ENCODE results near the gene CADM1. TPM values are rescaled to one million over a fixed set of nuclear protein-coding genes. Genes with fewer than 3 reads are reported as not detected.

CADM1 gene
- total and polyA plus RNA-seq, 9 of the 15 experiments (the other 6 are each of a cell fraction or from before 2014, with no cell fraction given) = 0.42 TPM; not detected in 8

DNA sequence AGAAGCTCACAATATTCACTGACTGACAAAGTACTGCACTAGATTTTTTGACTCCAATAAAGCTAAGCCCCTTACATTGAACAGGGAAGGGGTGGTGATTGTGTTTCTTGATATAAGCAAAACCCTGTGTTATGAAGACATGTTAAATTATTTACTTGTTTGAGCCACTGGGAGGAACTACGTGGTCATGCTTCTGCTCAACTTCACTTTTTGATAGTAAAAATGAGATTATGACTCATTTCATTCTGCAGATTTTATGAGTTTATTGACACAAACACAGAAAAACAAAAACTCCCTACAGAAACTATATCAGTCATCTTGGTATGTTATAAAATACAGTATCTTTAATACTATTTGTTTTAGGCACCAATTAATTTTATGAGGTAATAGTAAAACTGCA, 124.7 kb downstream of the CADM1 start:
- no peak for ATAC-seq
- H3K9me3 ChIP-seq (replicated peaks; ENCODE audit: control insufficient read depth, insufficient read depth, low read depth, low read length) = no peaks in the 10 kb centered on the region
- H3K9ac ChIP-seq (ENCODE audit: insufficient read depth in 1 of 2, low read depth in 2 of 2, low read length in 2 of 2) = no peak overlapping the region
- ChIA-PET CTCF (ENCODE audit: low intra/inter-chr PET ratio) (no interaction called here), POLR2A (no interaction called here)
- TF ChIP-seq KLF16 (IDR thresholded peaks at IDR 0.05) = no peak
- TF ChIP-seq, protein P1, sequence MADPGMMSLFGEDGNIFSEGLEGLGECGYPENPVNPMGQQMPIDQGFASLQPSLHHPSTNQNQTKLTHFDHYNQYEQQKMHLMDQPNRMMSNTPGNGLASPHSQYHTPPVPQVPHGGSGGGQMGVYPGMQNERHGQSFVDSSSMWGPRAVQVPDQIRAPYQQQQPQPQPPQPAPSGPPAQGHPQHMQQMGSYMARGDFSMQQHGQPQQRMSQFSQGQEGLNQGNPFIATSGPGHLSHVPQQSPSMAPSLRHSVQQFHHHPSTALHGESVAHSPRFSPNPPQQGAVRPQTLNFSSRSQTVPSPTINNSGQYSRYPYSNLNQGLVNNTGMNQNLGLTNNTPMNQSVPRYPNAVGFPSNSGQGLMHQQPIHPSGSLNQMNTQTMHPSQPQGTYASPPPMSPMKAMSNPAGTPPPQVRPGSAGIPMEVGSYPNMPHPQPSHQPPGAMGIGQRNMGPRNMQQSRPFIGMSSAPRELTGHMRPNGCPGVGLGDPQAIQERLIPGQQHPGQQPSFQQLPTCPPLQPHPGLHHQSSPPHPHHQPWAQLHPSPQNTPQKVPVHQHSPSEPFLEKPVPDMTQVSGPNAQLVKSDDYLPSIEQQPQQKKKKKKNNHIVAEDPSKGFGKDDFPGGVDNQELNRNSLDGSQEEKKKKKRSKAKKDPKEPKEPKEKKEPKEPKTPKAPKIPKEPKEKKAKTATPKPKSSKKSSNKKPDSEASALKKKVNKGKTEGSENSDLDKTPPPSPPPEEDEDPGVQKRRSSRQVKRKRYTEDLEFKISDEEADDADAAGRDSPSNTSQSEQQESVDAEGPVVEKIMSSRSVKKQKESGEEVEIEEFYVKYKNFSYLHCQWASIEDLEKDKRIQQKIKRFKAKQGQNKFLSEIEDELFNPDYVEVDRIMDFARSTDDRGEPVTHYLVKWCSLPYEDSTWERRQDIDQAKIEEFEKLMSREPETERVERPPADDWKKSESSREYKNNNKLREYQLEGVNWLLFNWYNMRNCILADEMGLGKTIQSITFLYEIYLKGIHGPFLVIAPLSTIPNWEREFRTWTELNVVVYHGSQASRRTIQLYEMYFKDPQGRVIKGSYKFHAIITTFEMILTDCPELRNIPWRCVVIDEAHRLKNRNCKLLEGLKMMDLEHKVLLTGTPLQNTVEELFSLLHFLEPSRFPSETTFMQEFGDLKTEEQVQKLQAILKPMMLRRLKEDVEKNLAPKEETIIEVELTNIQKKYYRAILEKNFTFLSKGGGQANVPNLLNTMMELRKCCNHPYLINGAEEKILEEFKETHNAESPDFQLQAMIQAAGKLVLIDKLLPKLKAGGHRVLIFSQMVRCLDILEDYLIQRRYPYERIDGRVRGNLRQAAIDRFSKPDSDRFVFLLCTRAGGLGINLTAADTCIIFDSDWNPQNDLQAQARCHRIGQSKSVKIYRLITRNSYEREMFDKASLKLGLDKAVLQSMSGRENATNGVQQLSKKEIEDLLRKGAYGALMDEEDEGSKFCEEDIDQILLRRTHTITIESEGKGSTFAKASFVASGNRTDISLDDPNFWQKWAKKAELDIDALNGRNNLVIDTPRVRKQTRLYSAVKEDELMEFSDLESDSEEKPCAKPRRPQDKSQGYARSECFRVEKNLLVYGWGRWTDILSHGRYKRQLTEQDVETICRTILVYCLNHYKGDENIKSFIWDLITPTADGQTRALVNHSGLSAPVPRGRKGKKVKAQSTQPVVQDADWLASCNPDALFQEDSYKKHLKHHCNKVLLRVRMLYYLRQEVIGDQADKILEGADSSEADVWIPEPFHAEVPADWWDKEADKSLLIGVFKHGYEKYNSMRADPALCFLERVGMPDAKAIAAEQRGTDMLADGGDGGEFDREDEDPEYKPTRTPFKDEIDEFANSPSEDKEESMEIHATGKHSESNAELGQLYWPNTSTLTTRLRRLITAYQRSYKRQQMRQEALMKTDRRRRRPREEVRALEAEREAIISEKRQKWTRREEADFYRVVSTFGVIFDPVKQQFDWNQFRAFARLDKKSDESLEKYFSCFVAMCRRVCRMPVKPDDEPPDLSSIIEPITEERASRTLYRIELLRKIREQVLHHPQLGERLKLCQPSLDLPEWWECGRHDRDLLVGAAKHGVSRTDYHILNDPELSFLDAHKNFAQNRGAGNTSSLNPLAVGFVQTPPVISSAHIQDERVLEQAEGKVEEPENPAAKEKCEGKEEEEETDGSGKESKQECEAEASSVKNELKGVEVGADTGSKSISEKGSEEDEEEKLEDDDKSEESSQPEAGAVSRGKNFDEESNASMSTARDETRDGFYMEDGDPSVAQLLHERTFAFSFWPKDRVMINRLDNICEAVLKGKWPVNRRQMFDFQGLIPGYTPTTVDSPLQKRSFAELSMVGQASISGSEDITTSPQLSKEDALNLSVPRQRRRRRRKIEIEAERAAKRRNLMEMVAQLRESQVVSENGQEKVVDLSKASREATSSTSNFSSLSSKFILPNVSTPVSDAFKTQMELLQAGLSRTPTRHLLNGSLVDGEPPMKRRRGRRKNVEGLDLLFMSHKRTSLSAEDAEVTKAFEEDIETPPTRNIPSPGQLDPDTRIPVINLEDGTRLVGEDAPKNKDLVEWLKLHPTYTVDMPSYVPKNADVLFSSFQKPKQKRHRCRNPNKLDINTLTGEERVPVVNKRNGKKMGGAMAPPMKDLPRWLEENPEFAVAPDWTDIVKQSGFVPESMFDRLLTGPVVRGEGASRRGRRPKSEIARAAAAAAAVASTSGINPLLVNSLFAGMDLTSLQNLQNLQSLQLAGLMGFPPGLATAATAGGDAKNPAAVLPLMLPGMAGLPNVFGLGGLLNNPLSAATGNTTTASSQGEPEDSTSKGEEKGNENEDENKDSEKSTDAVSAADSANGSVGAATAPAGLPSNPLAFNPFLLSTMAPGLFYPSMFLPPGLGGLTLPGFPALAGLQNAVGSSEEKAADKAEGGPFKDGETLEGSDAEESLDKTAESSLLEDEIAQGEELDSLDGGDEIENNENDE (IDR thresholded peaks at IDR 0.05; ENCODE audit: low read depth, low read length) = no peak
- FAIRE-seq = no peak
- no peak overlapping the region for H3K27ac ChIP-seq (ENCODE audit: extremely low read depth, low read depth, low read length)
- no peaks in the 10 kb centered on the region for H3K9me1 ChIP-seq (ENCODE audit: control insufficient read depth, insufficient read depth, low read length)
- H3K79me2 ChIP-seq (ENCODE audit: control insufficient read depth, insufficient read depth, low read length) = no peaks in the 10 kb centered on the region
- no peaks in the 10 kb centered on the region for H3K4me1 ChIP-seq (replicated peaks in 1 of 2; ENCODE audit: control insufficient read depth in 2 of 2, insufficient read depth in 2 of 2, low read length in 2 of 2)
- H3K4me2 ChIP-seq (ENCODE audit: insufficient read depth, low read length) = no peak overlapping the region
- no peak overlapping the region for H2AFZ ChIP-seq (ENCODE audit: low read depth, low read length)
- no peaks in the 10 kb centered on the region for H4K20me1 ChIP-seq (replicated peaks; ENCODE audit: control insufficient read depth, insufficient read depth, low read length)
- no peaks in the 10 kb centered on the region for H3K27me3 ChIP-seq (ENCODE audit: control insufficient read depth in 2 of 2, insufficient read depth in 2 of 2, low read length in 2 of 2)
- no peaks in the 10 kb centered on the region for H3K36me3 ChIP-seq (ENCODE audit: control insufficient read depth, insufficient read depth, low read length)
- in situ Hi-C loops (cut with MboI) = no loop called here
- H3K4me3 ChIP-seq = no peak overlapping the region
- intact Hi-C loops (cut with micrococcal nuclease) = no loop called here
- DNase-seq (ENCODE audit: extremely low read depth in 1 of 4, low spot score in 3 of 4) = no peak
- BruUV-seq (replicated peaks) = no TSS peak
- WGBS (ENCODE audit: insufficient coverage, low coverage, missing lambda C conversion rate) = 0% methylated on average over 1 of the region's 1 CpG

Data from K562 (cell line).